ENCODE results near the gene MYMX.

DNA sequence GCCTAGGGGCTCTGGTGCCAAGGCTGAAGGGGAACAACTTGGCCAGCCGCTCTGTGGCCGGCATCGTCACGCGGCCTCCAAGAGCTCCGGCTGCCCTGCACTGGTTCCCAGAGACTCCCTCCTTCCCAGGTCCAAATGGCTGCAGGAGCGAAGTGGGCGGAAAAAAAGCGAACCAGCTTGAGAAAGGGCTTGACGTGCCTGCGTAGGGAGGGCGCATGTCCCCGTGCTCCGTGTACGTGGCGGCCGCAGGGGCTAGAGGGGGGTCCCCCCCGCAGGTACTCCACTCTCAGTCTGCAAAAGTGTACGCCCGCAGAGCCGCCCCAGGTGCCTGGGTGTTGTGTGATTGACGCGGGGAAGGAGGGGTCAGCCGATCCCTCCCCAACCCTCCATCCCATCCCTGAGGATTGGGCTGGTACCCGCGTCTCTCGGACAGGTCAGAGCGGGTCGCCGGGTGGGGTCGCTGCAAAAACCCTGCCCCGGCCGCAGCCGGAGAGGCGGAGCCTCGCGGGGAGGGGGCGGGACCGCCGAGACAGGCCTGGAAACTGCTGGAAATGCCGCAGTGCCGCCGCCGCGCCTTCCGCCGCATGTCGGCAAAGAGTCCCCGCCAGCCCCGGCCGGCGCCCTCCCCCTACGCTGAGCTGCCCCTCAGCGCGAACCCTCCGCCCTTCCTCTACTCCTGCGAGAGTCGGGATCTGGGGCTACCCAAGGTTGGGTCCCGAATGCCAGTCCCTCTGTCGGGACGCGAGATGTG lies 29.4 kb downstream of the MYMX start:
- TF ChIP-seq, protein P1, sequence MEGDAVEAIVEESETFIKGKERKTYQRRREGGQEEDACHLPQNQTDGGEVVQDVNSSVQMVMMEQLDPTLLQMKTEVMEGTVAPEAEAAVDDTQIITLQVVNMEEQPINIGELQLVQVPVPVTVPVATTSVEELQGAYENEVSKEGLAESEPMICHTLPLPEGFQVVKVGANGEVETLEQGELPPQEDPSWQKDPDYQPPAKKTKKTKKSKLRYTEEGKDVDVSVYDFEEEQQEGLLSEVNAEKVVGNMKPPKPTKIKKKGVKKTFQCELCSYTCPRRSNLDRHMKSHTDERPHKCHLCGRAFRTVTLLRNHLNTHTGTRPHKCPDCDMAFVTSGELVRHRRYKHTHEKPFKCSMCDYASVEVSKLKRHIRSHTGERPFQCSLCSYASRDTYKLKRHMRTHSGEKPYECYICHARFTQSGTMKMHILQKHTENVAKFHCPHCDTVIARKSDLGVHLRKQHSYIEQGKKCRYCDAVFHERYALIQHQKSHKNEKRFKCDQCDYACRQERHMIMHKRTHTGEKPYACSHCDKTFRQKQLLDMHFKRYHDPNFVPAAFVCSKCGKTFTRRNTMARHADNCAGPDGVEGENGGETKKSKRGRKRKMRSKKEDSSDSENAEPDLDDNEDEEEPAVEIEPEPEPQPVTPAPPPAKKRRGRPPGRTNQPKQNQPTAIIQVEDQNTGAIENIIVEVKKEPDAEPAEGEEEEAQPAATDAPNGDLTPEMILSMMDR (IDR thresholded peaks at IDR 0.05) = peak; percentile 6 to 43 (median 31)
- no peak for TF ChIP-seq POLR2A (IDR thresholded peaks at IDR 0.05)

Measured in right lobe of liver (tissue), 4 donors.